ENCODE measurements around the gene CD151. TPM values are rescaled to one million over a fixed set of nuclear protein-coding genes. Genes with fewer than 3 reads are reported as not detected.

CD151 gene
- total RNA-seq, 1 experiment from 2014 or later = 115 TPM

- ChIA-PET POLR2A (no interaction called here), CTCF (interaction anchor here (1.8 kb wide), 1 partner anchor 185 kb away, joined by 5 read pairs; no protein-coding TSS in a partner anchor)
- Mint-ChIP-seq H3K36me3 (no peaks in the 10 kb centered on the region), H3K27ac (no peak overlapping the region), H3K4me3 (no peak overlapping the region), H3K4me1 (peaks cover 22% of the 10 kb centered on the region), H3K9me3 (no peaks in the 10 kb centered on the region), H3K27me3 (ENCODE audit: low read depth) (no peaks in the 10 kb centered on the region)
- 0 out of 2 replicates have a peak, but pooled peaks have one; percentile 24 for TF ChIP-seq PRRX2 (CRISPR knock-in tag; IDR thresholded peaks at IDR 0.05)
- no peak for TF ChIP-seq ZNF396 (CRISPR knock-in tag; IDR thresholded peaks at IDR 0.05; ENCODE audit: borderline replicate concordance)
- no peak for ATAC-seq
- DNase-seq (ENCODE audit: low spot score) = no peak
These were observed 33.7 kb downstream of the CD151 start for GRCh38 chr11:866481-866880.

GRCh38 chr11:867856-868358 lies 35.2 kb downstream of the CD151 start:
- no peaks in the 10 kb centered on the region for H3K27me3 Mint-ChIP-seq (ENCODE audit: low read depth)
- no peak for DNase-seq (ENCODE audit: low spot score)
- peaks cover 10% of the 10 kb centered on the region for H3K4me1 Mint-ChIP-seq
- no peaks in the 10 kb centered on the region for H3K36me3 Mint-ChIP-seq
- no peak overlapping the region for H3K27ac Mint-ChIP-seq
- CTCF ChIA-PET = interaction anchor here (0.6 to 1.8 kb wide), 8 partner anchors 11 to 184 kb away, joined by 3 to 6 read pairs (median 5); no protein-coding TSS in a partner anchor
- TF ChIP-seq ATF3 (CRISPR knock-in tag; conservative IDR thresholded peaks at IDR 0.05) (no peak), ATF6 (CRISPR knock-in tag; IDR thresholded peaks at IDR 0.05) (no peak), ESRRA (CRISPR knock-in tag; IDR thresholded peaks at IDR 0.05; ENCODE audit: borderline replicate concordance) (no peak), ZBTB43 (CRISPR knock-in tag; IDR thresholded peaks at IDR 0.05) (no peak), E2F4 (CRISPR knock-in tag; IDR thresholded peaks at IDR 0.05; ENCODE audit: borderline replicate concordance, low read depth) (no peak), NR2C2 (CRISPR knock-in tag; IDR thresholded peaks at IDR 0.05) (no peak)
- H3K4me3 Mint-ChIP-seq = no peak overlapping the region
- POLR2A ChIA-PET = interaction anchor here (1.0 kb wide), 1 partner anchor 24 kb away, joined by 6 read pairs; no protein-coding TSS in a partner anchor
- no peak for ATAC-seq
- no peaks in the 10 kb centered on the region for H3K9me3 Mint-ChIP-seq

GRCh38 chr11:868394-868793 lies 35.6 kb downstream of the CD151 start:
- H3K4me1 Mint-ChIP-seq = peaks cover 5% of the 10 kb centered on the region
- no peaks in the 10 kb centered on the region for H3K9me3 Mint-ChIP-seq
- CTCF ChIA-PET = interaction anchor here (1.0 to 2.1 kb wide), 8 partner anchors 11 to 183 kb away, joined by 3 to 8 read pairs (median 5); no protein-coding TSS in a partner anchor
- no peaks in the 10 kb centered on the region; the same call in 1 of the 2 replicates for H3K27me3 Mint-ChIP-seq (ENCODE audit: low read depth)
- ATAC-seq = no peak
- H3K27ac Mint-ChIP-seq = no peak overlapping the region
- POLR2A ChIA-PET = interaction anchor here (1.0 kb wide), 1 partner anchor 25 kb away, joined by 6 read pairs; no protein-coding TSS in a partner anchor
- H3K4me3 Mint-ChIP-seq = no peak overlapping the region
- H3K36me3 Mint-ChIP-seq = no peaks in the 10 kb centered on the region
- no peak for DNase-seq (ENCODE audit: low spot score)
- TF ChIP-seq PRRX2 (CRISPR knock-in tag; IDR thresholded peaks at IDR 0.05) = no peak
- no peak for TF ChIP-seq CTCF (IDR thresholded peaks at IDR 0.05)
- no peak for TF ChIP-seq PREB (CRISPR knock-in tag; IDR thresholded peaks at IDR 0.05; ENCODE audit: borderline replicate concordance)
- no peak for TF ChIP-seq ERG (CRISPR knock-in tag; IDR thresholded peaks at IDR 0.05)
- no peak for TF ChIP-seq ATF1 (CRISPR knock-in tag; IDR thresholded peaks at IDR 0.05)
- TF ChIP-seq AR (CRISPR knock-in tag; IDR thresholded peaks at IDR 0.05) = no peak
- no peak for TF ChIP-seq MXD4 (CRISPR knock-in tag; IDR thresholded peaks at IDR 0.05; ENCODE audit: borderline replicate concordance)
- TF ChIP-seq IRF2 (CRISPR knock-in tag; IDR thresholded peaks at IDR 0.05; ENCODE audit: borderline replicate concordance, low read depth) = no peak
- TF ChIP-seq ATF6 (CRISPR knock-in tag; IDR thresholded peaks at IDR 0.05) = no peak

Data from WTC11 (cell line).